Measurements from ENCODE around the gene TANGO6. TPM values are rescaled to one million over a fixed set of nuclear protein-coding genes. Genes with fewer than 3 reads are reported as not detected.
"Not testable (repeated sequence)": the region's sequence is repeated elsewhere in the genome, so short reads cannot be mapped to it uniquely, and the experiment has no call there.

The TANGO6 gene
- total RNA-seq, 2 donors from 2014 or later: 9.5 to 12.4 TPM

DNA sequence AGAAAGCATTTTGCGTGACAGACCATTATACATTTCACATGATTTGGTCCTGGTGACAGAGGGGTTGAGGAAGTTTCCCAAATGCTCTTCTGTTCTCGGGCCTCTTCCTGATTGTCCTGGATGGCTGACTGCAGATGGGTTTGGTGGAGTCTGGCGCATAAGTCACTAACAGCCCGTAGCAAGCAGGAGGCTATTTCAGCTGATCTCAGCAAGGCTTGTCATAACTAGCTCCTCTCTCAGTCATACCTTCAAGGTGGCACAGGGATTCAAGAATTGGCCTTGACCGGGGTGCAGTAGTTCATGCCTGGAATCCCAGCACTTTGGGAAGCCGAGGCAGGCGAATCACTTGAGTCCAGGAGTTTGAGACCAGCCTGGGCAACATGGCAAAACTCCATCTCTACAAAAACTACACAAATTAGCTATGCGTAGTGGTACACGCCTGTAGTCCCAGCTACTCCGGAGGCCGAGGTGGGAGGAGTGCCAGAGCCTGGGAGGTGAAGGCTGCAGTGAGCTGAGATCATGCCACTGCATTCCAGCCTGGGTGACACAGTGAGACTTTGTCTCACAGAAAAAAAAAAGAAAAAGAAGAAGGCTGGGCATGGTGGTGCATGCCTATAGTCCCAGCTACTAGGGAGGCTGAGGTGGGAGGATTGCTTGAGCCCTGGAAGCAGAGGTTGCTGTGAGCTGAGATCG is 193.2 kb downstream of the TANGO6 start:
- intact Hi-C loops (cut with DNase I): no loop called here
- ATAC-seq (no peak), DNase-seq (no peak)

DNA sequence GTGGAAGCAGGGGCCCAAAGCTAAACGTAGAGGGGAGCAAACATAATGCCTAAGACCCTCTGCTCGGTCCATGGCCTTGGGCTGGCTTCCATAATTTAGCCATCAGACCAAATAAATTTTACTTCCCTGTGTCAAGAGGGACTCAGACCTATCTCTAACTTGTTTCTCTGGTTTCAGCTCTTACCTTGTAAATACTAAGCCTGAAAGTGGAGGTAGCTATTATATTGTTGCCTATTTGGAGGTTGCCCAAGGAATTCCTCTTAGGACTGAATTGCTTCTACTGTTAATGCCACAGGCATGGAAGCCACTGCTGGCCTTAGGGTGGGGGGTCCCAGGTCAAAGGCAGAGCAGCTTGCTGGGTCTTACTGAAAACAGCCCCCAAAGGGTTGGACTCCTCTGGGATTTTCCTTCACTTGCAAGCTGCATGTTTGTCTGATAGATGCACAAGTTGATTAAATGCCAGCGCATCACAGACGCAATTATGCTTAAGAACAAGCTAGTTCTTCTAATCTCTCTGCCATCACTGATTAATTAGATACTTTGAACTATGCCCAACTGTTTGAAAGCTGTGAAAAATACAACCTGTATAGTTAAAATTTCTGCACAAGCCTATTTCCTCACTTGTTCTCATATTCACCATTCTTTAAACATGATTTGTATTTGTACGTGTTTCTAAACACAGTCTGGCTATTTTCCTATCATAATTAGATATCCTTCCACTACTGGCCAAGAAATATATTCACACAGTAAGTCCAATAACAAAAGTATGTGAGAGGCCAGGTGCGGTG is 194.2 kb downstream of the TANGO6 start:
- intact Hi-C loops (cut with DNase I): no loop called here

DNA sequence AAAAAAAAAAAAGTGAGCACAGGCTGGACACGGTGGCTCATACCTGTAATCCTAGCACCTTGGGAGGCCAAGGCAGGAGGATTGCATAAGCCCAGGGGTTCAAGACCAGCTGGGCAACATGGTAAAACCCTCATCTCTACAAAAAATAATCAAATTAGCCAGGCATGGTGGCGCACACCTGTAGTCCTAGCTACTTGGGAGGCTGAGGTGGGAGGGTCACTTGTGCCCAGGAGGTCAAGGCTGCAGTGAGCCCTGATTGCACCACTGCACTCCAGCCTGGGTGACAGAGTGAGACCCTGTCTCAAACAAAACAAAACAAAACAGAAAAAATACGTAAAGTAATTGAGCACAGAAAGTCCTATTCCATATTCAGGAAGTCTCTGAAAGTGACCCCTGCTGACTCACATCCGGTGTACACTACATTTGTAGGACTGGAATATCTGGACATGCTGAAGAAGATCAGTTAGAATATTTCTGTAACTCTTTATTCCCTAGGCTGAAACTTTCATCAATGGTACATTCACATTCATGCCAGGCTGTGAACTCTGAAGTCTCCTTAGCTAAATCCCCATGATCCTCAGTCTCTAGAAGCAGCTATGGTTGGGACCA is 196.1 kb downstream of the TANGO6 start:
- no peak for ATAC-seq
- intact Hi-C loops (cut with DNase I): no loop called here
- DNase-seq: no peak

More for the DNA sequence above, 194.2 kb downstream of the TANGO6 start:
- DNase-seq: no peak
- ATAC-seq: no peak

DNA sequence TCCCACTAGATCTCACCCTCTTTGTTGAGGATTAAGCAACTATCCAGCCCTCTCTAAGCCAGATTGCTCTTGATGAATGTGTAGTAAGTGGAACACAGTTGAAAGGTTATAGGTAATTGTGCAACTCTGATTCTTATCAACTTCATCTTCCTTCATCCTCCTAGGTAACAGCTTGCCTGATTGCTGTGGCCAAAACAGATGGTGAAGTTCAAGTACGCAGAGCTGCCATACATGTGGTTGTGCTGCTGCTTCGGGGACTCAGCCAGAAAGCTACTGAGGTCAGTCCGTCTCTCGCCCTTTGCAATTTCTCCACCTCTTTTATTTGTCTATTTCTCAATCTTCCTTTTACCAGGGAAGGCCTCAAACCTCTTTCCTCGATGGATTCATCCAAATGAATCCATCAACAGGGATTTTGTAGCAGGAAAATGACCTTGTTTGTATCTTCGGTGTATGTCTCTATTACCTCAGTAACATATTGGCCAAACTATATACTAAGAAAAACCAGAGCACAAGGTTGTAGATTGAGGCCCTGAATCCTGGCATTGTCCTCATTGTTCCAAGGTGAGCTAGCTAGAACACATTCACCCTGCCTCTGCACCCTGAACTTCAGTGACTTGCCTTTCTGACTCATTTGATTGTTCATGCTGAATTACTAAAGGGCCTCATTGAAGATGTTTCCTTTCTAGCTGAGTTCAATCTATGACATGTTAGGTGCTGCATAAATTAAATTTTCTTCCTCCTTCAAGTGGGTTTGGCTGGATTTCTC is 197.0 kb downstream of the TANGO6 start:
- intact Hi-C loops (cut with DNase I): no loop called here
- DNase-seq: no peak

DNA sequence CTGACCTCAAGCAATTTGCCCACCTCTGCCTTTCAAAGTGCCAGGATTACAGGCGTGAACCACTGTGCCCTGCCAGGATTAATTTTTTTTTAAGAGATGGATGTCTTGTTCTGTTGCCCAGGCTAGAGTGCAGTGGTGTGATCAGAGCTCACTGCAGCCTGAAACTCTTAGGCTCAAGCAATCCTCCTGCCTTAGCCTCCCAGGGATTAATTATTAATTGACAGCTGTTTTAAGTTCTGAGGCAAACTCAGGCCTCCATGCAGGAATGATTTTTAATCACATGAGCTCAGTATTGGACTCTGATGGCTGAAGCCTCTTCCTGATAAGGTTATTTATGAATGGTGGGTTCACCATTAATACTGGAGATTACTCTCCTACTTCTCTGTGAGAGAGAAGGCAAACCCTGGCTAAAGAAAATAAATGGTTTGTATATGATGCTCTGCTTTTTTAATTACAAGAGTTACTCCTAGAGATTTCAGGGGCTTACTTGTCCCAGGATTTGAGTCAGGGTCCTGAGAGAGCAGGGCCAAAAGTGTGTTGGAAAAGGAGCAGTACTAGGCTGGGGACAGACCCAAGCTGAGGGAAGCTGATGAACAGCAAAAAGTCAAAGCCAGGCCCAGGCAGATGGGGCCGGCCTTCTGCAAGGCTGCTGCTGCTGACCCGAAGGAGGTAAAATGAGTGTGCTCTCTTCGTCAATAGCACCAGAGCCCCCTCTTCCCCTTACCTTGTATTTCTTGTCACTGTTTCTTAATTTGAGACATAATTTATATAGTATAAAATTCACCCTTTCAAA is 205.2 kb downstream of the TANGO6 start:
- ATAC-seq (no peak), DNase-seq (no peak)
- intact Hi-C loops (cut with DNase I): no loop called here

More for the DNA sequence above, 197.0 kb downstream of the TANGO6 start:
- ATAC-seq: no peak

DNA sequence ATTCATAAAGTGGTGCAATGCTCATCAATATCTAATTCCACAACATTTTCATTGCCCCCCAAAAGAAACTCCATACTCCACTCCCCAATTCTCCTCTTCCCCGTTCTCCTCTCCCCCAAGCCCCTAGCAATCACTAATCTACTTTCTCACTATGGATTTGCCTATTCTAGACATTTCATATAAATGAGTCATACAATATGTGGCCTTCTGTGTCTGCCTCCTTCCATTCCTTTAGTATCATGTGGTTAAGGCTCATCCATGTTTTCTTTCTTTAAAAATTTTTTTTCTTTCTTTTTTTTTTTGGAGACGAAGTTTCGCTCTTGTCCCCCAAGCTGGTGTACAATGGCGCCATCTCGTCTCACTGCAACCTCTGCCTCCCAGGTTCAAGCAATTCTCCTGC is 205.8 kb downstream of the TANGO6 start:
- ATAC-seq (no peak), DNase-seq (no peak)
- intact Hi-C loops (cut with DNase I): no loop called here

DNA sequence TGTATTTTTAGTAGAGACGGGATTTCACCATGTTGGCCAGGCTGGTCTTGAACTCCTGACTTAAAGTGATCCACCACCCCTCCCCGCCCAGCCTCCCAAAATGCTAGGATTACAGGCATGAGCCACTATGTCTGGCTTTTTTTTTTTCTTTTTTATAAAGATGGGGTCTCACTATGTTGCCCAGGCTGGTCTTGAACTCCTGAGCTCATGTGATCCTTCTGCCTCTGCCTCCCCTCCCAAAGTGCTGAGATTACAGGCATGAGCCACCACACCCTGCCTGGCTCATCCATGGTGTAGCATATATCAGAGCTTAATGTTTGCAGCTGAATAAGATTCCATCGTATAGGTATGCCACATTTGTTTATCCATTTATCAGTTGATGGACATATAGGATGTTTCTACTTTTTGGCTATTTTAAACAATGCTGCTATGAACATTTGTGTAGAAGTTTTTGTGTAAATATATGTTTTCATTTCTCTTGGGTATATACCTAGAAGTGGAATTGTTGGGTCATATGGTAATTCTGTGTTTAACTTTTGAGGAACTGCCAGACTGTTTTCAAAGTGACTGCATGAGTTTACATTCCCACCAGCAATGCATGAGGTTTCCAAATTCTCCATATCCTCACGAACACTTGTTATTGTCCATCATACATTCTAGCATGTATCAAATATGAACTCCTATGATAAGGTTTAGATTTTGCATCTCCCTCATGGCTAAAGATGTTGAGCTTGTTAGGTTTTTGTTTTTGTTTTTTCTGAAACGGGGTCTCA is 206.5 kb downstream of the TANGO6 start:
- intact Hi-C loops (cut with DNase I): no loop called here
- no peak for ATAC-seq
- DNase-seq: no peak

DNA sequence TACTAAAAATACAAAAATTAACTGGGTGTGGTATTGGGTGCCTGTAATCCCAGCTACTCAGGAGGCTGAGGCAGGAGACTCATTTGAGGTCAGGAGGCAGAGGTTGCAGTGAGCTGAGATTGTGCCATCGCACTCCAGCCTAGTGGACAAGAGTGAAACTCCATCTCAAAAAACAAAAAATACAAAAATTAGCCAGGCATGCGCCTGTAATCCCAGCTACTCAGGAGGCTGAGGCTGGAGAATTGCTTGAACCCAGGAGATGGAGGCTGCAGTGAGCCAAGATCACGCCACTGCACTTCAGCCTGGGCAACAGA is 208.1 kb downstream of the TANGO6 start:
- ATAC-seq; DNase-seq; intact Hi-C loops (cut with DNase I): not testable (repeated sequence)

DNA sequence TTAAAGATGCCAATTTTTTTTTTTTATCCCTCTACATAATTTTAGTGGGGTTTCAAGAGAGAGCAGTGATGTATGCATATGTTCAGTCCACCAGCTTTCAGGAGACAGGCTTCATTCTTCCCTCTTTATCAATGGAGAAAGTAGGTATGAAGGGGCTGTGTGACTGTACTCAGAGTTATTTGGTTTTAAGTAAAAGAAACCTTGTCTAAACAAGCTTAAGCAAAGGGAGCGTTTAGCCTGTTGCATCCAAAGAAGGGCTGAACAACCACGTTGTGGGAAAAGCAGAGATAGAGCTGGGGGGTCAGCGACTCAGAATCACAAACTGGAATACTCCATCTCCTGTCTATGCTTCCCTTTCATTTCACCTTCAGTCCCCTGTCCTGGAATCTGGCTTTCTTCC is 211.7 kb downstream of the TANGO6 start:
- intact Hi-C loops (cut with DNase I): no loop called here
- no peak for ATAC-seq
- no peak for DNase-seq

DNA sequence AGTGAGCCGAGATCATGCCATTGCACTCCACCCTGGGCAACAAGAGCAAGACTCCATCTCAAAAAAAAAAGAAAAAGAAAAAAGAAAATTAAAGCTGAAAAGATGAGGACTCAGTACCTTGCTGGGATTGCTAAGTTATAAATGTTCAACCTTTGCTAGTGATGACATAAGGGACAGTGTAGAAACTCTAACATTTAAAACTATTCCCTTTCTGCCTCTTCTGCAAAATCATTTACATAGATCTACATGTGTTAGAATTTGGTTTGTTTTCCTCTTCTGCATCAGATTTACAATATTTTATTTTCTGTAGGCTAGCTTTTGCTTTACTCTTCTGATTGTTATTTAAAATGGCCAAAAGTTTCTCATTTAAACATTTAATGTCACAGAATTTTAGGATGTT is 212.6 kb downstream of the TANGO6 start:
- intact Hi-C loops (cut with DNase I): no loop called here
- ATAC-seq (no peak), DNase-seq (no peak)

DNA sequence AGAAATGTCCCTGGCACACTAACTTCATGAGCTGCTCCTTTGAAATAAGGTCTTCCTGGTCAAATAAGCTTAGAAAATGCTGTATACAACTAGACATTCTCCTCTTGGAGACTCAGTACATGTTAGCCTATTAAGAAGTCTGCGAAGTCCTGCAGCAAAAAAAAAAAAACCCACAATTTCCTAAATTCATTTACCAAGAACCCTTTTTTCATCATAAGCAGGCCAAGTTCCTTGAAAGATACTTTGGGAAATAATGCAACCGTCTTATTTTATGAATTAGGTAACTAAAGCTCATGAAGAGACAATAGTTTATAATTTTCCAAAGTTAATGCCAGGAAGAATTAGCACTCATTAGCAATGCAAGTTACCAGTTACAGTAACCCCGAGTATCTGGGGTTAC is 213.1 kb downstream of the TANGO6 start:
- ATAC-seq: no peak
- intact Hi-C loops (cut with DNase I): no loop called here
- DNase-seq: no peak

DNA sequence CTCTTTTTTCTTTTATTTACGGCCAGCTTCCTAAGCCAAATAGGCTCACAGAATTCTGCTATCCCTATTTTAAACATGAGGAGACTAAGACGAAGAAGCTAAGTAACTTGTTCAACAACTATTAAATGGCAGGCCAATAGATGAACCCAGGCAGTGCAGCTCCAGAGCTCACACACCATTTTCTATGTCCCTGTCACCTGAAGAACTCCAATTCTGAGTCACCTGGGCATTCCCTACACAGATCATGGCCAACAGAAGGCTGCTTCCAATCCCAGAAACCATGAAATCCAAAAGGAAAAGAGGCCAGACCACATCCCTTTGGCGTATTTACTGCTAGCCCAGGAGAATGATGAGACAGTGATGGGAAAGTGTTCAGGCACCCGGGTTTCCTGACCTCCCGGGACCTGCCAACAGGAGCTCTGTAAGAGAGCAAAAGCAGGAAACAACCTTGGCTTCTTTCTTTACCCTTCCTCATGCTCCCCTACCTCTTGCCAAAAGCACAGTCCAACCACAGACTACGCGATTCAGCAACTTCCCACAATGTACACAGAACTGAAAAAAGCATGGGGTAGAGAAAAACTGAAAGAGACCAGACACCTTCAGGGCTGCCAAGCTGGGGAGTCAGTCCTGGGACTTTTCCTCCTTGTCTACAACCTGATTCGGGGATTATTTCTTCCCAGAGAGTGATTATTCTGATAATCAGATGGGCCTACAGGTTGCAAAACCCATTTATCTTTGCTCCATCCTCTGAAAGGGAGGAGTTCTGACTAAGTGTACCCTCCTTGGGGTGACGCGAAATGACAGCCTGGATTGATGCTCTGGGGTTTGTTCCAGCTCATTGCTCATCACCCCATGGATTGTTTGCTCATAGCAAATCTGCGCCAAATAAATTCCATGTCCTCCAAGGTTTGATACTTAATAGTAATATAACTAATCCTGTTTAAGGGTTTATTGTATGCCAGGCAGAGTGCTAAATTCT is 214.4 kb downstream of the TANGO6 start:
- peak in 1 of 2 donors; percentile 83 for ATAC-seq
- no peak for DNase-seq
- intact Hi-C loops (cut with DNase I): no loop called here

DNA sequence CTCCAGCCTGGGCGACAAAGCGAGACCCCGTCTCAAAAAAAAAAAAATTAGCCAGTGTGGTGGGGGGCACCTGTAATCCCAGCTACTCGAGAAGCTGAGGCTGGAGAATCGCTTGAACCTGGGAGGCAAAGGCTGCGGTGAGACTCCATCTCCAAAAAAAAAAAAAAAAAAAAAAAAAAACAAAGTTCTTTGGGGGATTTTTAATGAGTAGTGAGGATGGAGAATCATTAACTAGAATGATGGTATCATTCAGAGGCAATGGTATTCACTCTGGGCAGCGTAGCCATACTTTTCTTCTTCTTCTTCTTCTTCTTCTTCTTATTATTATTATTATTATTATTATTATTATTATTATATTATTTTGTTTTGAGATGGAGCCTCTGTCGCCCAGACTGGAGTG is 220.2 kb downstream of the TANGO6 start:
- intact Hi-C loops (cut with DNase I); ATAC-seq; DNase-seq: not testable (repeated sequence)

DNA sequence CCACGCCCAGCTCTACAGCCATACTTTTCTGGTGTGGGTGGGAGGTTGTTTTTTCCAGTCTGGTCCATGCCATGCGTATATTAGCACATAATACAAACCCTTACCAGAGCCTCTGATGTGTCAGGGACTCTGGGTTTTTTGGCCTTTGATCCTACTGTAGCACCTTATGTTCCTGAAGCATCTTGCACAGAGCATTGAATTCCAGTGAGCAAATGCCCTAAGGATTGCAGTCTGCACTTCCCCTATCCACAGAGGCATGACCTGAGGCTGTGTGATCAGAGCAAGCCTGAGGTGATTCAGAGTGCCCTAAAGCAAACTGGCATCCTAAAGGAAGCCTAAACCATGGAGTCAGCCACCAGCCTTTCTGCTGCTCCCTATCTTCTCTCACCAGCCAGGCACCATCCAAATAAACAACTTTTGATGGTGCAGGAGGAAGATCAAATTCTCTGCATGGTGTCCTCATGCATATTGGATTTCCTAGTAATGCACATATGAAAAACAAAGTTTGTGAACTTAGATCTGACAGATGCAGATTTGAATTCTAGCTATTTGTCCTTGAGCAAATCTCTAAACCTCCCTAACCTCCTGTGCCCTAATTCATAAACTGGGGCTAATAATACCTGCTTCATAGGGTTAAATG is 220.9 kb downstream of the TANGO6 start:
- no peak for DNase-seq
- intact Hi-C loops (cut with DNase I): no loop called here
- ATAC-seq: no peak

DNA sequence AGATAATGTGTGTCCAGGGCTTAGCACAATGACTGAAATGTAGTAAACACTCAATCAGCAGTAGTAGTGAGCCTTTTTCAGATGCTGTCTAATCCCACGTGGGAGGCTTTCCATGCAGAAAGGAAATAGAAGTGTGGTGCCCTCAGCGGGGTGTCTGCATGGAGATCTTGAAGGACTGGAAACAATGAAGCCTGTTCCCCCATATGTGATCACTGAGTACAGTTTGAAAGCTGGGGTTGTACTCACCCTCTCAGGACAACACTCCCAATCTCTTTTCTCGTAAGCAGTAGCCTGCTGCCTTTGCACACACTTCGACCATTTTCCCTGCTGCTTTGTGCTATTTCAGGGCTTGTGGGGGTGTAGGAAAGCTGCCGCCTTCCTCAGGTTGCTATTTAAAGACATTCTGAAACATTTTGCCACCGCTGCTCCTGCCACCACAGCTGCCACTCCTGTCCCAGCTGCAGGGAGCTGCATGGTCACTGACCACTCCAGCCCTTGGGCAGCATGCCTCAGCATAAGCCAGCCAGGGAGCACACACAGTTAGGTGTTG is 221.5 kb downstream of the TANGO6 start:
- intact Hi-C loops (cut with DNase I): no loop called here
- no peak for DNase-seq
- peak; percentile 78 to 84 for ATAC-seq

DNA sequence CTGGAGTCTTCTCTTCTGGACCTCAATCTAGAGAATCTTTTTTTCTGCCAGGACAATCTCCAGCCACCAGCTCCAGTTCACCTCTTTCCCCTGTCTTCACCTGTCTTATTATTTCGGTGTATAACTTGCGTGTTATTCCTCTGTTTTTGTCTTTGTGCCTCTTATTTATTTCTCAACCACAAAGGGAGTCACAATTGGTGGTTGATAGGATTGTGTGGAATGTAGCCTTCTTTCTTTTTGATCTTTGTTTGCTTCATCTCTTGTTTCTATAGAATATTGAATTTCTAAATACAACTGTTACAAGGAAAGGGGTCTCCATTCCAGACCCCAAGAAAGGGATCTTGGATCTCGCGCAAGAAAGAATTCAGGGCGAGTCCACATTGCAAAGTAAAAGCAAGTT is 226.2 kb downstream of the TANGO6 start:
- ATAC-seq: no peak
- intact Hi-C loops (cut with DNase I): no loop called here
- no peak for DNase-seq

All from left cardiac atrium (tissue), 4 donors.